GOT3 (cell line): ENCODE measurements around the gene OR8H1.

ENCODE experiments used
- DNase-seq: peaks from one replicate; lab custom pipeline; 2025; ENCODE audit warnings: mixed read lengths; lab: John Stamatoyannopoulos, UW

The OR8H1 gene, protein sequence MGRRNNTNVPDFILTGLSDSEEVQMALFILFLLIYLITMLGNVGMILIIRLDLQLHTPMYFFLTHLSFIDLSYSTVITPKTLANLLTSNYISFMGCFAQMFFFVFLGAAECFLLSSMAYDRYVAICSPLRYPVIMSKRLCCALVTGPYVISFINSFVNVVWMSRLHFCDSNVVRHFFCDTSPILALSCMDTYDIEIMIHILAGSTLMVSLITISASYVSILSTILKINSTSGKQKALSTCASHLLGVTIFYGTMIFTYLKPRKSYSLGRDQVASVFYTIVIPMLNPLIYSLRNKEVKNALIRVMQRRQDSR

DNA sequence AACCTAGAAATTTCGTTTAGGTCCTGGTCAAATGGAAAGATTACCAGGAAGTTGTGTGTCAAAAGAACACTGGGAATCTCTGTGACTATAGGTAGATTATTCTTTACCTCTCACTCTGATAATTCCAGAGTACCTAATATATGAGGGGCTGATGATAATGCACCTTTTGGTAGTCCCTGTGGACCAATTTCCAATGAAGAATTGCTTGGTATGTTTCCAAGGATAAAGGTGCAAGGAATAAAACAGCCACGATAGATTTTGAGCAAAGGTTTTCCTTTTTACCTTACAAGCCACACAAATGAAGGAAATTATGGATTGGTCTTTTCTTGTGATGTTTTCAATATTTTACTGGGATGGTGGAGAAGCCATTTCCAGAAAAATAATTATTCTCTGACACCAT lies at the start of gene OR8H1:
Gene OR8H1, minus strand, starts transcription at position 101 of the 400 bp plus-strand sequence. CDS start 1,192 bp downstream, outside the sequence.
- DNase-seq, result no peak

DNA sequence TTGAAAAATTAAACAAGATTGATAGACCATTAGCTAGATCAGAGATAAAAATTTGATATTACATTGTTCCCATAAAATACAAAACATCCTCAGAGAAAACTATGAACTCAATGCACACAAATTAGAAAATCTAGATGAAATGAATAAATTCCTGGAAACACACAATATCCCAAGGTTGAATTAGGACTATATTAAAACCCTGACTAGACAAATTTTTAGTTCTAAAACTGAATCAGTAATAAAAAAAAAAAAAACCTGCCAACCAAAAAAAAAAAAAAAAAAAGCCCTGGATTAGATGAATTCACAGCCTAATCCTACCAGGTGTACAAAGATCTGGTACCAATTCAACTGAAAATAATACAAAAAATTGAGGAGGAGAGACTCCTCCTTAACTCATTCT lies 48.2 kb upstream of the OR8H1 start:
- DNase-seq, result no peak

DNA sequence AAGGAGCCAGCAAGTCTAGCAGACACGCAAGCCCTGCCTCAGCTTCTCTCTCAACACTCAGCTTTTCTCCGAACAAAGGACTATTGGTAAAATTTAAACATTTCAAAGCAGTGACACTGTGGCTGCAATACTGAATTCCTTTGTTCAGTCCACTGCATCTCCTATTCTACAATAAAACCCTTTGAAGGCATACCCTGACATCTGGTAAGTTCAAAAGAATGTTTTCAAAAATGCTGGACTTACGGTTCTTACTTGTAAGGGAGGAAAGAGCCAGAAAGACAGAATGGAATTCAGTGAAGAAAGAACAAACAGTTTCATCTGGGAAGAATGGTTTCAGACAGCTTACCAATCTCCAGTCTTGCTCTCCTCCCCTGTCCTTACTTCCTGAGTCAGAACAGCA lies 41.1 kb upstream of the OR8H1 start:
- no peak for DNase-seq

DNA sequence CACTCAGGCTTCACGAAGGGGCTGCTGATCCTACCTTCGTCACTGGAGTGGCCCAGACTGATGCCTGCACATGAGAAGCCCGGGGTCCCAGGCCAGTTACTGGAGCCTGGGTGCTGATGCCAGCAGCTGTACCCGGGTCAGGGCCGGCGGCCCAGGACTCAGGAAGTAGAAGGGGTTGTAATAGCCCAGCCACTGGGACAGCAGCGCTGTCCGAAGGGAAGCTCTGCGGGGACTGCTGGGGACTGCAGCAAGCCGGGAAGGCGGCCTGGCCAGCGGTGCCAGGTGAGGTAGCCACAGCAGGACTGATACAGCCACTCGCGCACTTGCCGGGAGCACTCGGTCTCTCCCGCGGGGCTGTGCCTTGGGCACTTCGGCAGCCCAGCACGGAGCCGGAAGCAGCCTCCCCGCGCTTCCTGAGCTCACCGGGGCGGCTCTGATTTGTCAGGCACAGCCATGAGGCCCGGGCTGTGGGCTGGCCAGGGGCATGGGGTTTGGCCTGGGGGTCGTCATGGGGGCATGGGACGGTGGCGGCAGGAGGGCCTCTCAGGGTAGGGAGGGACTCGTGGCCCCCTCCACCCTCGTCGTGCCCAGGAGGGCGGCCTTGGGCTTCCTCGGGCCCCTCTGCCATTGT lies 39.9 kb upstream of the OR8H1 start:
- DNase-seq, result no peak

DNA sequence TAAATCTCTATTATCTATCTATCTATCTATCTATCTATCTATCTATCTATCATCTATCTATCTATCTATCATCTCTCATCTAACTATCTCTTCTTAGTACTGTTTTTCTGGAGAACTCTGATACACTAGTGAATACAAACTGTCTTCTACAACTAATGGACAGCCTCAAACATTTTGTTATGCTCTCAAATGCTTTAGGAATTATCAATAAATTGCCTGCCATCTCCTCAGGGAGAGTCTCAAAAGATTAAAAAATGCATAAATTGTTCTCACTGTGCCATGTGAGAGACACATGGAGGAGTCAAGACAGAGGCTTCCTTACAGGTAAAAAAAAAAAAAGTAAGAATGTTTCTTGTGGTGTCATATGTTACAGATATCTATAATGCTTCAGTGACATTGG lies 22.8 kb upstream of the OR8H1 start, which contains the start of gene OR8K3:
Gene OR8K3, plus strand, starts transcription at position 301 of the 400 bp plus-strand sequence. CDS start 3,163 bp downstream, outside the sequence.
- DNase-seq, result no peak

DNA sequence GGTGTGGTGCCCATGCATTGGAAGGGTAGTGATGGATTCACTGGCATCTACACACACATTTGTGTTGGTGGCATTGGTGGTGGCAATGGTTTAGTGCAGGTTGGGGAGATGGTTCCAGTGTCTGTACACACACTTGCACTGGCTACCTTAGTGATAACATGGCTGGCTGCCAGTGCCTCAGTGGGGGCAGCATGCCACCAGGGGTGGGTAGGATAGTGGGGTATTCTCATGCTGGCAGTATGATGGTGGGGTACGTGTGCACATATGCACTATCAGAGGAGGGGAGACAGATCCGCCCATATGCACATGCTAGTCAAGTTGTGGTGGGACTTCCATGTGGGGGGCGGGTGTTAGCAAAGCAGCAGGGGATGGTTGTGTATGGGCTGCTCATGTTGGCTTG lies 15.8 kb upstream of the OR8H1 start:
- no peak for DNase-seq

DNA sequence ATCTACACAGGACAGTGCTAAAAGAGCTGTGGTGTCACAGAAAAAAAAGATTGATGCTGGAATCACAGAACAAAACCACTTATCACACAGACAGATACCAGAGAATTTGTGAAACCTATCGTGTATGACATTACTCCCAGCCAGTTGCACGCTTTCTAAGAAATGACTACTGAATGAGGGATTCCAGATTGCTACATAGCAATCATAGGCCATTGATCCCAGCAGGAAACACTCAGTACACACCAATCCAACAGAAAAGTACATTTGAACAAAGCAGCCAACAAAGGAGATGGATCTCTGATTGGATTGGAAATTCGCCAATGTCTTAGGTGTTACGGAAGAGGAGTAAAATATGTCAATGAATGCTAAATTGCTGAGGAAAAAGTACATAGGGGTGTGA lies 4.8 kb upstream of the OR8H1 start:
- DNase-seq, result no peak

DNA sequence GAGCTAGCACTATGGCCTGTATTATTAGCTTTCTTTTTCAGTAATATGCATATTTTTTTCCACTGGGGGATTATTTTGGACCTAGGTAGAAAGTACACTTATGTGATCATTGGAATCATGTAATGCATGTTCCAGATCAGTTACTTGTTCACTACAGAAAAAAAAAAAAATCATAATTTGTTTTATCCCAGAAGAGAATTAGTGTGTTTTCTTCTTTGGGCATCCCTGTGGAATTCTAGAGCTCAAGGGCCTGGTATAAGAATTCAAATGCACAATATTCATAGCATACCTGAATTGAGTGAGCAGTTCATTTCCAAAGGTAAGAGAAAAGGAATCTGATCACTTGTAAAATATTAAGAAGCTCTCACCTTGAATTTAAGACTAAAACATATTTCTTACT lies 18.2 kb downstream of the OR8H1 start, which contains the start of gene OR5T1:
Gene OR5T1, plus strand, starts transcription at position 301 of the 400 bp plus-strand sequence. CDS start 1,485 bp downstream, outside the sequence.
- no peak for DNase-seq

DNA sequence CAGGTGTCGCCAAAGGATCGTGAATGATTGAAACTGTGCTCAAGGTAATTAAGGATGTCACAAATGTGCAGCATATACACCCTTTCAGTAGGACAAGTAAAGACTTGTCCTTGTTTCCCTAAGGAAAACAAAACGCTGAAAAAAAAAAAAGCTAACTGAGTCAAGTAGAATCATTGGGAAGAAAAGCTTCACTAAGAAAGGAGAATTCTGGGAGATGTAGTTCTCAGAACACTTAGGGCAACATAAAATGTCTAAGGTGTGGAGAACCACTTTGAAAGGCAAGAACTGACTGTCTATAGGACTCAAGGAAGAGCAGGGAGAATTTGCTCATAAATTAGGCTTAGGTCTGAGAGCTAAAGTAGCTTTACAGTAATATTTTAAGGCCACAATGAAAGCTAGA lies 21.0 kb downstream of the OR8H1 start:
- no peak for DNase-seq

DNA sequence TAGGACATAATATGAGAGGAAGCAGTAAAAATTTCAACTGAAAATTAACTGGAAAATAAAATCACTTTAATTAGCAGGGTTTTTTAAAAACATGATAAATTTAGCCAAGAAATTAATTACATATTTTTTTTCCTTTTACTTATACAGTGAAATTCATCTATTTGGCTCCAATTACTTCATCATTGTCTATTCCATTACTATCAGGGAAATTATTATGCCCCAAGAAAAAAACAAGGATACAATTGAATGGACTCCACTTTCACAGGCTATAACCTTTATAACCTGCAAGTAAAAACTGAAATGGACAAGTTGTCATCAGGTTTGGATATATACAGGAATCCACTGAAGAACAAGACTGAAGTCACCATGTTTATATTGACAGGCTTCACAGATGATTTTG lies 40.1 kb downstream of the OR8H1 start, which contains the start of gene OR5T3:
Gene OR5T3, plus strand, starts transcription at position 301 of the 400 bp plus-strand sequence. Its CDS starts 0 bp downstream, at position 301.
- DNase-seq, result no peak
